ENCODE data around the gene CIBAR2.

Gene CIBAR2

GRCh38 chr16:85144026-85144915 lies 32.0 kb upstream of the CIBAR2 start:
- DNase-seq, result peak; percentile 84

DNA sequence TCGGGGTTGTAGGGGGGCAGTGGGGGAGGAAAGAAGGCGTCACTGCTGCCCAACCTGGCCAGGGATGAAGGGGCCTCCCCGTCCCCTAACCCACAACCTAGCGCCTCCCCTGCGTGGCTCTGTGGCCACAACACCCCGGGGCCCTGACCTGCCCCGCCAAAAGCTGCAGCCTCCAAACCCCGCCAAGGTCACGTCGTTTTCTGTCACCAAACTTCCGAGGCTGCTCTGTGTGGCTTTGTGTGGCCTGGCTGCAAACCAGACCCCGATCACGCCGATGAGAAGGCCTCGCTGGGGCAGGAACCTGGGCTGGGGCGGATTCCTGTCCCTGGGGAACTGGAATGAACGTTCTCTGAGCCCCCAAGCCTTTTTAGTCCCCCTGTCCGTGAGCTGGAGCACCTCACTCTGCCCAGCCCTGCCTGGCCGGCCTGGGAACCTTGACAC lies 30.5 kb upstream of the CIBAR2 start:
- no peak for DNase-seq

GRCh38 chr16:85142129-85142513 lies 29.8 kb upstream of the CIBAR2 start:
- no peak for DNase-seq

- peak; percentile 73 for DNase-seq
Measured at GRCh38 chr16:85141491-85142128, 29.3 kb upstream of the CIBAR2 start.

GRCh38 chr16:85140455-85141012 lies 28.3 kb upstream of the CIBAR2 start:
- DNase-seq, result no peak

DNA sequence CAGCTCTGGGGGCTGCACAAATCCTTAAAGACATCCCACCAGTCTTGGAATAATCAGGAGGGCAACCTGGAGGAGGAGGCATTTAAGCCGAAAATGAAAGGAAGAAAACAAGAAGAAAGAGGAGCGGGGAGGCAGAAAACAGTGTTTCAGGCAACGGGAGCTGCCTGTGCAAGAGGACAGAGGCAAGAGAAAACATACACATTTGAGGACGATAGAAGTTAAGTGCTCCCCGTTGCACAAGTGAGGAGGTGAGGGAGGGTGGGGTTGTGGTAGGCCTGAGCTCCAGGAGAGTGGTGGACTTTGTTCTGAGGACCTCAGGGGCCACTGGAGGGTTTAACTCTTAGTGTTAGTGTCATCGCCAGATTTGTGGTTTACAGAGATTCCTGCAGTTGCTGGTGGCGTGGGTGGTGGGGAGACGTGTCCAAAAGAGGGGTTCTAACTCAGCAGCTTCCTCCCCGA lies 27.6 kb upstream of the CIBAR2 start:
- no peak for DNase-seq

DNA sequence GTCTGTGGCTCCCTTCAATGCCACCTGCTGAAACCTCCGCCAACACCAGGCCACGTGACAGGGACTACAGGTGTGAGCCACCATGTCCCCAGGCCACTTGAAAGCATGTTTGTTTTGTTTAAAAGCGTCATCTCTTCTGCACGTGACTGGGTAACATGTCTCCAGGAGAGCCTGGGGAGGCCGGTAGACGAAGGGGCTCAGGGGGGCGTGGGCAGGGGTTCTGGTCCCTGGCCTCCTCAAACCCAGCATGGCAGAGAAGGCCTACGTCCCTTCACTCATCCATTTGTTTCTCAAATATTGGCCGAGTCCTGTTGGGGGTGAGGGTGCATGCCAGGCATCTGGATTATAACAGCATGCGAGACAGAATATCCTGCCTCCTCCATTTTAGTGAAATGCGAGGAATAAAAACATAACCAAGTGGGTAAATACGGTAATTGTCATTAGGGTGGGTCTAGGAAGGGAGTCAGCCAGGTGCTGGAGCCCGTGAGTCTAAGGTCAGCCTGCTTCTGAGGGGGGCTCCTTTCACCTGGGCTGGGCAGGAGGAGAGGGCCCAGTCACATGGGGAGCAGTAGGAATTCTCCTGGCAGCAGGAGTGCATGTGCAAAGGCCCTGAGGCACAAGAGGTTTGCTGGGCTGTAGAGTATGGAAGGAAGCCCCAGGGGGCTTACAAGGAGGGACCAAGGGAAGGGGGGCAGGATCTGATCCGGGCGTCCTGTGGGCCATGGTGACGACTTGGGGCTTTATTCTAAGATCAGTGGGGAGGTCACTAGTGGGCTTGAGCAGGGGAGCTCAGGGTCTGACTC lies 26.8 kb upstream of the CIBAR2 start:
- DNase-seq, result no peak

DNA sequence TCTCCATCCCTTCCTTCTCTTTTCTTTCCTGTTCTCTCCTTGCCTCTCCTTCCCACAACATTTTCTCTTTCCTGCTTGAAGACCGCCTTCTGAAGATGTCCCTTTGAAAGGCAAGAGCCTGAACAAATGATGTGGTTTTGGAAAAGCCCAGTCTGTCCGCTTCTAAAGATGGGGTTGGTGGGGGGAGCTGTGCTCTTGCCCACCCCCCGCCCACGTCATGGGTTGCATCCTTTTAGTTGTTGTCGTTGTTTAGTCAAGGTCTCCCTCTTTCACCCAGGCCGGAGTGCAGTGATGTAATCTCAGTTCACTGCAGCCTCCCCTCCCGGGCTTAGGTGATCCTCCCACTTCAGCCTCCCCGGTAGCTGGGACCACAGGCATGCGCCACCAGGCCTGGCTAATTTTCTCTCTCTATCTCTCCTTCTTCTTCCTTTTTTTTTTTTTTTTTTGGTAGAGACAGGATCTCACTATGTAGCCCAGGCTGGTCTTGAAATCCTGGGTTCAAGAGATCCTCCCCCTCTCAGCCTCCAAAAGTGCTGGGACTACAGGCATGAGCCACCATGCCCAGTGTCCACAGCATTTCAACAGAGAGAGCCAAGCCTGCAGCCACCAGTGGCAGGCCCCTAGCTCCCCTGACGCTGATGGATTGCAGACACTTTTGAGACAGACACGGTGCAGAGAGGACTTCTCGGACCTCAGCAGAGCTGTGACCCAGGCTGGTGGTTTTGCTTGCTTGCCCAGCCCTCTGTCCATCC lies 26.0 kb upstream of the CIBAR2 start:
- no peak for DNase-seq

GRCh38 chr16:85137323-85138072 lies 25.2 kb upstream of the CIBAR2 start:
- no peak for DNase-seq

DNA sequence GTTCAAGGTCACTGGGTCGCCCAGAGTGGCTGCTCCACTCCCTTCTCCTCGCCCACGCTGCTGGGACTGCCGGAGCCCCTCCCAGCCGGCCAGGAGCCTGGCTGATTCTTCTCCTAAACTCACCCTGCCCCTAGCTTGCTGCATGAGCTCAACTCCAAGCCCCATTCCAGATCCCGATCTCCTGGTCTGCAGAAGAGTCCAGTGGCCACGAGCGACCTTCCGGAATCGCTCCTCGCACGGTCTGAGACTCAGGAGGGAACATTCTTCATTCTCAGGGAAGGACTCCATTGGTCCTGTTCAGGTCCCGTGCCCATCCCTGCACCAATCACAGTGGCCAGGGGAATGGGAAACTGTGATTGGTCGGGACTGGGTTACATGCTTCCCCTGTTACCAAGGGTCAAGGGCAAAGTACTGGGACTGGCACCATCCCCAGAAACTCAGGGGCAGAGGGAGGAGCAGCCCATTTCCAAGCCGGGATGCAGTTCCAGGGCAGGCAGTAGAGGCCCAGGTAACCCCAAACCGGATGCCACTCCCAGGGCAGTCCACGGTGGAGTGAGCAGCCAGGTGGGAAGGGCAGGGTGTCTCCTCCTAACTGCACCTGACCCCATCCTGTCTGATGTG lies 24.5 kb upstream of the CIBAR2 start:
- DNase-seq, result no peak

GRCh38 chr16:85136213-85136701 lies 24.0 kb upstream of the CIBAR2 start:
- no peak for DNase-seq

DNA sequence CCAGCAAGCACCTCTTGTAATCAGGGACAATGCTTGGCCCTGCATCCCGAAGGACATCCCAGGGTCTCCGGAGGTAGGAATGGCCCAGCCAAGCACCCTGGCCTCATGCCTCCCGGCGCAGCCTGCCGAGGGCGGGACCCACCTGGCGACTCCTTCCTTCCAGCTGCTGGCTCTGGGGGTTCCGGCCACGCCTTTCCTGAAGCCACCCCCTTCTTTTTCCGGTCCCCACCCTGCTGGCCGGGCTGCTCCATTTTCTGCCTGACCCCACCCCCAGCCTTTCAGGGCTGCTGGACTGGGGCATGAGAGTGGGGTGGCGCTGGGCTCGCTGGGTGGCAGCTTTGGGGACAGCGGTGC lies 22.5 kb upstream of the CIBAR2 start:
- no peak for DNase-seq

- no peak for DNase-seq
Measured at GRCh38 chr16:85134076-85134788, 22.0 kb upstream of the CIBAR2 start.

GRCh38 chr16:85133290-85133599 lies 21.0 kb upstream of the CIBAR2 start:
- no peak for DNase-seq

DNA sequence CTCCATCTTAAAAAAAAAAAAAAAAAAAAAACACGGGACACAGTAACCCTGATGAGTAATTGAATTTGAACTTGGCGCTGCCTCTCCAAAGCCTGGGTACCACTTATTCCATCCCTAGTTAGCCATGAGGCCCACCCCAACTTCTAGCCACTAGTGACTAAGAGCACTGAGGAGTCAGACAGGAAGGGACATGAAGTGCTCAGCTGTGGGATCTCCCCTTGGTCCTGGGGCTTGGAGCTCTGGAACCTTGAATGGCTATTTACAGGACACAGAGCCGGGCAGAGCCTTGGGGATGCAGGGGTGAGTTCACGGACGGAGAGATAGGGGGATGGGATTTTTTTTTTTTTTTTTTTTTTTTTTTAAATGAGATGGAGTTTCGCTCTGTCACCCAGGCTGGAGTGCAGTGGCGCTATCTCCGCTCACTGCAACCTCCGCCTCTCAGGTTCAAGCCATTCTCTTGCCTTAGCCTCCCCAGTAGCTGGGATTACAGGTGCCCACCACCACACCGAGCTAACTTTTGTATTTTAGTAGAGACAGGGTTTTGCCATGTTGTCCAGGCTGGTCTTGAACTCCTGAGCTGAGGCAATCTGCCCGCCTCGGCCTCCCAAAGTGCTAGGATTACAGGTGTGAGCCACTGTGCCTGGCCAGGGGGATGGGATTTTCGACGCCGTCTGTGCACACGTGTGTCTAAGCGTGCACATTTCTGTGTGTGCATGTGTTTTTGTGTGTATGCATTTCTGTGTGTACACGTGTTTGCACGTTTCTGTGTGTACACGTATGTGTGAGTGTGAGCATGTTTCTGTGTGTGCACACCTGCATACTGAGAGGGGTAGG lies 20.4 kb upstream of the CIBAR2 start:
- no peak for DNase-seq

GRCh38 chr16:85130705-85131028 lies 18.4 kb upstream of the CIBAR2 start:
- DNase-seq, result no peak

GRCh38 chr16:85129876-85130704 lies 17.8 kb upstream of the CIBAR2 start:
- no peak for DNase-seq

- no peak for DNase-seq
Measured at GRCh38 chr16:85128079-85128837, 16.0 kb upstream of the CIBAR2 start.

Measured in islet precursor cell (in vitro differentiated cells).